GM12892 (cell line): ENCODE data around the gene SEC22C.

Experiments
- POLR2A ChIP-seq: IDR thresholded peaks from 2 replicates; pipeline ENCODE4 v1.6.1; 2011; ENCODE audit warnings: low read depth, low read length, control low read depth
- POLR2AphosphoS5 ChIP-seq: IDR thresholded peaks from 2 replicates; pipeline ENCODE4 v1.6.1; 2011; ENCODE audit warnings: low read depth, low read length, control low read depth

DNA sequence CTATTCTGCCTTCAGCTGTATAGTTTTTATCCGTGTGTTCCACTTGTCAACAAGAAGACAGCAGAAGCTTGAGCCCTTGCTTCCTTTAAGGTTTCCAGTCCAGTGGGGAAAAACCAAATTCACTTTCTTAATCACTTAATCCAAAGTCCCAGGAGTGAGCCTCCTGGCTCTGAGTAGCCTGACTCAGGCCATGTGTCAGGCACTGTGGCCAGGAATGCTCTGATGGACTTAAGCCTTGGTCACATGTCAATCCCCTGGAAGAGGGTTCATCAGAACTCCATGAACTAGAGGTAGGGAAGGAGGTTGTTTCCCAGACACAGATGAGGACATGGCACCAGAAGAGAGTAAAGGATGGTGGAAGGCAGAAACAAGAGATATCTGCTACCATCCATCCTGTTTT is 70.6 kb downstream of the SEC22C start:
- TF ChIP-seq POLR2A (no peak), POLR2AphosphoS5 (no peak)
